Smooth muscle cell (in vitro differentiated cells): ENCODE measurements around the gene GOLPH3L. TPM values are rescaled to one million over a fixed set of nuclear protein-coding genes. Genes with fewer than 3 reads are reported as not detected.

Experiments
- DNase-seq: peaks from one replicate; lab custom pipeline; 2025; ENCODE audit not compliant: unreplicated experiment; lab: John Stamatoyannopoulos, UW
- H2AFZ ChIP-seq: fragments of 200-600 bp; sonication (generic); 2 replicates; pipeline ENCODE4 v1.6.0; 2016; ENCODE audit warnings: antibody characterized with exemption, low read depth, mild to moderate bottlenecking
- H3F3A ChIP-seq: fragments of 200-600 bp; sonication (generic); 2 replicates; pipeline ENCODE4 v1.6.0; 2017; ENCODE audit warnings: antibody characterized with exemption, low read depth
- H3K27ac ChIP-seq: fragments of 200-600 bp; sonication (generic); 2 replicates; pipeline ENCODE4 v1.5.1; 2016; ENCODE audit warnings: low read depth, mild to moderate bottlenecking
- H3K27me3 ChIP-seq: fragments of 200-600 bp; sonication (generic); 2 replicates; pipeline ENCODE4 v1.6.1; 2016; ENCODE audit warnings: low read depth, mild to moderate bottlenecking
- H3K36me3 ChIP-seq: fragments of 200-600 bp; sonication (generic); 2 replicates; pipeline ENCODE4 v1.5.1; 2016; ENCODE audit warnings: low read depth
- H3K4me1 ChIP-seq: fragments of 200-600 bp; sonication (generic); 2 replicates; pipeline ENCODE4 v1.5.1; 2016; ENCODE audit warnings: low read depth
- H3K4me2 ChIP-seq: fragments of 200-600 bp; sonication (generic); 2 replicates; pipeline ENCODE4 v1.6.0; 2016; ENCODE audit warnings: mild to moderate bottlenecking
- H3K4me3 ChIP-seq: fragments of 200-600 bp; sonication (generic); 2 replicates; pipeline ENCODE4 v1.5.1; 2016; ENCODE audit warnings: mild to moderate bottlenecking
- H3K79me2 ChIP-seq: fragments of 200-600 bp; sonication (generic); 2 replicates; pipeline ENCODE4 v1.6.0; 2016; ENCODE audit warnings: low read depth, mild to moderate bottlenecking
- H3K9ac ChIP-seq: fragments of 200-600 bp; sonication (generic); 2 replicates; pipeline ENCODE4 v1.6.0; 2016; ENCODE audit warnings: low read depth
- H3K9me3 ChIP-seq: fragments of 200-600 bp; sonication (generic); replicated peaks from 2 replicates; pipeline ENCODE4 v1.5.1; 2016; ENCODE audit warnings: low read depth
- H4K20me1 ChIP-seq: fragments of 200-600 bp; sonication (generic); 2 replicates; pipeline ENCODE4 v1.6.0; 2016; ENCODE audit warnings: low read depth
- CTCF ChIP-seq: fragments of 200-600 bp; sonication (generic); IDR thresholded peaks from 2 replicates; pipeline ENCODE4 v1.5.1; 2017; ENCODE audit warnings: borderline replicate concordance, mild to moderate bottlenecking, antibody characterized with exemption; ENCODE audit not compliant: insufficient read depth, poor library complexity, severe bottlenecking
- WGBS: methylation state at CpG from one replicate; pipeline ENCODE4 v1.1.7; 2016; ENCODE audit warnings: low lambda C conversion rate; 5-methylcytosine and 5-hydroxymethylcytosine counted together
- polyA plus RNA-seq: library from polyadenylated mRNA; unstranded; fragments of >200 nt; fragmentation: Nextera tagmentation; extraction: Ambion mirVana; gene quantifications from 2 replicates; pipeline ENCODE4 v1.2.1, GENCODE V29; 2016
- total RNA-seq: library from RNA; depleted of rRNA; stranded (reverse); fragments of >200 nt; gene quantifications from 2 replicates; pipeline ENCODE4 v1.2.3, GENCODE V29; 2014

The GOLPH3L gene
- total and polyA plus RNA-seq, 2 experiments from 2014 or later, result 9.9 to 10.7 TPM

GRCh38 chr1:150708595-150708994, 11.6 kb upstream of the GOLPH3L start:
- Histone ChIP-seq H3K27ac (no peak overlapping the region), H4K20me1 (no peaks in the 10 kb centered on the region), H3F3A (no peaks in the 10 kb centered on the region), H3K9me3 (no peaks in the 10 kb centered on the region), H3K4me1 (peaks cover 7% of the 10 kb centered on the region), H3K79me2 (no peaks in the 10 kb centered on the region), H3K4me3 (no peak overlapping the region), H3K9ac (no peak overlapping the region), H3K27me3 (no peaks in the 10 kb centered on the region), H3K36me3 (no peaks in the 10 kb centered on the region), H3K4me2 (no peak overlapping the region), H2AFZ (no peak overlapping the region)
- DNase-seq, result no peak
- 97% methylated on average over 2 of the region's 2 CpGs for WGBS
- no peak for TF ChIP-seq CTCF

GRCh38 chr1:150706091-150706490, 9.1 kb upstream of the GOLPH3L start:
- WGBS, result 78% methylated on average over 1 of the region's 1 CpG
- no peak overlapping the region for H2AFZ ChIP-seq

GRCh38 chr1:150703427-150703826, 6.5 kb upstream of the GOLPH3L start:
- no peak for TF ChIP-seq CTCF
- no peaks in the 10 kb centered on the region for H3K9me3 ChIP-seq
- H2AFZ ChIP-seq, result no peak overlapping the region
- H3K36me3 ChIP-seq, result no peaks in the 10 kb centered on the region
- no peaks in the 10 kb centered on the region for H3K4me1 ChIP-seq
- no peaks in the 10 kb centered on the region for H3K79me2 ChIP-seq
- H3K27ac ChIP-seq, result no peak overlapping the region
- H3F3A ChIP-seq, result no peaks in the 10 kb centered on the region
- no peaks in the 10 kb centered on the region for H4K20me1 ChIP-seq
- no peak overlapping the region for H3K4me3 ChIP-seq
- H3K27me3 ChIP-seq, result no peaks in the 10 kb centered on the region
- no peak overlapping the region for H3K4me2 ChIP-seq
- H3K9ac ChIP-seq, result no peak overlapping the region
- DNase-seq, result no peak

More at GRCh38 chr1:150706091-150706490, 9.1 kb upstream of the GOLPH3L start:
- H3F3A ChIP-seq, result no peaks in the 10 kb centered on the region
- H3K4me1 ChIP-seq, result no peaks in the 10 kb centered on the region
- no peaks in the 10 kb centered on the region for H3K79me2 ChIP-seq
- H4K20me1 ChIP-seq, result no peaks in the 10 kb centered on the region
- no peaks in the 10 kb centered on the region for H3K36me3 ChIP-seq
- H3K27ac ChIP-seq, result no peak overlapping the region
- H3K9me3 ChIP-seq, result no peaks in the 10 kb centered on the region
- DNase-seq, result no peak
- H3K4me2 ChIP-seq, result no peak overlapping the region
- no peak overlapping the region for H3K4me3 ChIP-seq
- H3K9ac ChIP-seq, result no peak overlapping the region
- TF ChIP-seq CTCF, result no peak
- H3K27me3 ChIP-seq, result no peaks in the 10 kb centered on the region

- Histone ChIP-seq H3K27ac (peak overlapping the region; percentile 73), H4K20me1 (no peaks in the 10 kb centered on the region), H3K4me3 (peak overlapping the region; percentile 98), H3K9ac (peak overlapping the region; percentile 82), H3K79me2 (peaks cover 17% of the 10 kb centered on the region), H3K4me2 (peak overlapping the region; percentile 97), H3F3A (no peaks in the 10 kb centered on the region), H3K9me3 (no peaks in the 10 kb centered on the region), H2AFZ (peak overlapping the region; percentile 85), H3K4me1 (peaks cover 9% of the 10 kb centered on the region), H3K36me3 (peaks cover 14% of the 10 kb centered on the region), H3K27me3 (no peaks in the 10 kb centered on the region)
- DNase-seq, result no peak
- 0% methylated on average over 3 of the region's 6 CpGs for WGBS
- TF ChIP-seq CTCF, result no peak
Measured at GRCh38 chr1:150696590-150696989, 364 bp downstream of the GOLPH3L start.
